A549 treated with Mapracorat at 1 μM for 4 hours (cell line): ENCODE measurements around the gene ADAT3. TPM values are rescaled to one million over a fixed set of nuclear protein-coding genes. Genes with fewer than 3 reads are reported as not detected.

Source experiments
- total RNA-seq: library from RNA; stranded (reverse); fragments of 200-300 nt; extraction: Qiagen RNA extraction; gene quantifications from 5 replicates; pipeline ENCODE4 v1.2.3, GENCODE V29; 2022

Gene ADAT3
- total RNA-seq = 2.4 to 6.7 TPM (median 5.2 TPM) in 5 replicates

DNA sequence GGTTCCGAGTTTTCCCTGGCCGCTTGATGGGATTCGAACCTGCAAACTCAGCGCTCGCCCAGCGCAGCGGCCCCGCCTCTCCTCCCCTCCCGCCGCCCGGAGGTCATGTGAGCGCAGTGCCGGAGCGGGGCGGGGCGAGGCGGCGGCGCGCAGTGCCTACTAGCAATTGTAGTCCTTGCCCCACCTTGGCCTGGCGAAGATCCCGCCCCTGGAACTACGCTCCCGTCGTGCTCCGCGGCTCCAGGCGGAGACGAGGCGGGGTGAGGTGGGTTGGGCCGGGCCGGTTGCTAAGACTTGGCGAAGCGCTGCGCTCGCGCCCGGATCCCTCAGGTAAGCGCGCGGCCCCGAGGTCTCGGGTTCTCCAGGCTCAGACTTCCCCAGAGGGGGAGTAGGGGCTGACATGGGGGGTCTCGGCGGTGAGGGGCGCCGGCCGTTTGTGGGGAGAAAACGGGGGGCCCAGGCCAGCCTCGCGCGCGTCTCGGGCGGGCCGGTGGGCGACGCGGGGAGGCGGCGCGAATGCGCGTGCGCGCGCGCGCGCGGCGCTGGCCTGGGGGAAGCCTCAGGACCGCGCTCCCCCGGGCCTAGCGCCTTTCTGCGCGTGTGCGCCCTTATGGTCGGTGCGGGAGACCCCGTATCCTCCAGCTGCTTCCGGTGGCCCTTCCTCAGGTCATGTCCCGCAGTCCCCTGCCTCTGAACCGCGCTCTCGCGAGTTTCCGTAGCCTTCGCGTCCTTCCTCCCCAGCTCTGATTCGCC is at the start of gene ADAT3, which contains the start of gene SCAMP4:
Gene ADAT3 (plus strand): TSS at position 290 of the 753 bp plus-strand sequence. CDS start 6,649 bp downstream, outside the sequence.
Gene SCAMP4 (plus strand): TSS at position 290 of the 753 bp plus-strand sequence. CDS start 9,621 bp downstream, outside the sequence.

GRCh38 chr19:1863328-1863637 is 41.9 kb upstream of the ADAT3 start, which contains the start of gene KLF16:
KLF16 (minus strand) TSS chr19:1863579; CDS start chr19:1863497, 82 bp downstream.

GRCh38 chr19:1885398-1886119 is 19.6 kb upstream of the ADAT3 start, which contains the start of gene ABHD17A:
ABHD17A (minus strand) TSS chr19:1885496; CDS start chr19:1881566, 3,930 bp downstream.

GRCh38 chr19:1941146-1942077 is 36.2 kb downstream of the ADAT3 start, which contains the start of gene CSNK1G2:
CSNK1G2 (plus strand) TSS chr19:1941172; CDS start chr19:1969773, 28,601 bp downstream.

Other genes with a start within 250 kb of the ADAT3 start
- gene ONECUT3, start 151.9 kb upstream of the ADAT3 start, total RNA-seq = not detected in 5 replicates
- 2.3 to 3.4 TPM (median 3.1 TPM) in 5 replicates for gene ATP8B3, start 93.1 kb upstream of the ADAT3 start, total RNA-seq
- gene REXO1, start 56.9 kb upstream of the ADAT3 start, total RNA-seq = 16.2 to 22.4 TPM (median 19.6 TPM) in 5 replicates
- gene KLF16, start 41.8 kb upstream of the ADAT3 start, total RNA-seq = 15.3 to 31.0 TPM (median 28.4 TPM) in 5 replicates
- 18.7 to 38.9 TPM (median 37.7 TPM) in 5 replicates for gene ABHD17A, start 19.9 kb upstream of the ADAT3 start, total RNA-seq
- gene SCAMP4, start within 50 bp of the ADAT3 start, total RNA-seq = 46.8 to 62.0 TPM (median 49.1 TPM) in 5 replicates
- gene CSNK1G2, start 35.8 kb downstream of the ADAT3 start, total RNA-seq = 37.4 to 53.6 TPM (median 52.0 TPM) in 5 replicates
- gene BTBD2, start 110.3 kb downstream of the ADAT3 start, total RNA-seq = 31.4 to 46.2 TPM (median 43.0 TPM) in 5 replicates
- 44.0 to 82.2 TPM (median 69.2 TPM) in 5 replicates for gene MKNK2, start 145.8 kb downstream of the ADAT3 start, total RNA-seq
- 12.3 to 13.7 TPM (median 13.2 TPM) in 5 replicates for gene MOB3A, start 190.9 kb downstream of the ADAT3 start, total RNA-seq
- 0.32 to 1.0 TPM (median 0.87 TPM) in 5 replicates for gene IZUMO4, start 191.5 kb downstream of the ADAT3 start, total RNA-seq
- 63.7 to 80.4 TPM (median 76.8 TPM) in 5 replicates for gene AP3D1, start 246.2 kb downstream of the ADAT3 start, total RNA-seq